GM18861 (cell line): ENCODE data around the gene SCYGR8.
A peak's percentile ranks its signal among the peaks of the same experiment; 100 is the strongest.

ENCODE experiments used
- ATAC-seq: cut with Tn5 transposase; IDR thresholded peaks from one replicate; pipeline ENCODE4 v1.9.1; 2021; ENCODE audit not compliant: unreplicated experiment

Gene SCYGR8

GRCh38 chr2:227759411-227760118 is 13.9 kb downstream of the SCYGR8 start:
- no peak for ATAC-seq

GRCh38 chr2:227761740-227762476 is 16.2 kb downstream of the SCYGR8 start:
- ATAC-seq: no peak

GRCh38 chr2:227765788-227766372 is 20.2 kb downstream of the SCYGR8 start:
- ATAC-seq: no peak

GRCh38 chr2:227766373-227766883 is 20.7 kb downstream of the SCYGR8 start:
- ATAC-seq: peak; percentile 97

- no peak for ATAC-seq
Measured at GRCh38 chr2:227767830-227768229, 22.1 kb downstream of the SCYGR8 start.

- no peak for ATAC-seq
Measured at GRCh38 chr2:227772197-227772661, 26.5 kb downstream of the SCYGR8 start.

GRCh38 chr2:227772932-227773331 is 27.2 kb downstream of the SCYGR8 start:
- ATAC-seq: no peak

GRCh38 chr2:227774011-227774624 is 28.4 kb downstream of the SCYGR8 start:
- ATAC-seq: no peak

GRCh38 chr2:227774895-227775842 is 29.5 kb downstream of the SCYGR8 start:
- ATAC-seq: no peak

GRCh38 chr2:227780981-227781615 is 35.4 kb downstream of the SCYGR8 start:
- ATAC-seq: no peak

GRCh38 chr2:227781841-227782240 is 36.1 kb downstream of the SCYGR8 start:
- ATAC-seq: no peak

- ATAC-seq: no peak
Measured at GRCh38 chr2:227782804-227783203, 37.1 kb downstream of the SCYGR8 start.

- ATAC-seq: peak; percentile 95
Measured at GRCh38 chr2:227783404-227784138, 37.9 kb downstream of the SCYGR8 start.

GRCh38 chr2:227785293-227785692 is 39.6 kb downstream of the SCYGR8 start:
- ATAC-seq: no peak

GRCh38 chr2:227788561-227789018 is 42.9 kb downstream of the SCYGR8 start:
- ATAC-seq: no peak

GRCh38 chr2:227789803-227790202 is 44.1 kb downstream of the SCYGR8 start:
- ATAC-seq: no peak

GRCh38 chr2:227793148-227793712 is 47.5 kb downstream of the SCYGR8 start:
- ATAC-seq: no peak
